ENCODE measurements around the gene SCN3A. TPM values are rescaled to one million over a fixed set of nuclear protein-coding genes. Genes with fewer than 3 reads are reported as not detected.

Gene SCN3A
- total RNA-seq, 1 donor from 2014 or later: 0.17 TPM

DNA sequence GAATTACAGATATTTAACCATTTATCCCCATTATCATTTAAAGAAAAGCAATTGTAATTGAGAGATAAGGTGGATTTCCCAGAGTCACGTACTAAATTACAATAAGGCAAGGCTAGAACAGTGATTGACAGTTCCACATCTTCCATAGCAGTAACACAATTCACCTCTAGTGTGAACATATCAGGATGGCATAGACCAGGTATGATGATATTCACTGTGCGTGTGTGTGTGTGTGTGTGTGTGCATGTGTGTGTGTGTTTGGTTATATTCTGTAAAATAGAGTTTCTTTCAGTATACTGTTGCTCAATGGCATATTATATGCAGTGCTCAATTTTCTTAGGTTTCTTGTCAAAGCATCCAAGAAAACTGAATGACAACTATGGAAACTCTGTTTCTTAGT lies 37.1 kb upstream of the SCN3A start:
- Histone ChIP-seq H3K27me3 (ENCODE audit: control insufficient read depth, insufficient read depth, low read length) (no peaks in the 10 kb centered on the region), H3K36me3 (ENCODE audit: control insufficient read depth, insufficient read depth, low read length) (no peaks in the 10 kb centered on the region), H3K4me3 (ENCODE audit: low read depth, low read length) (no peak overlapping the region)
- DNase-seq (ENCODE audit: low read depth): no peak
- TF ChIP-seq, protein P1, sequence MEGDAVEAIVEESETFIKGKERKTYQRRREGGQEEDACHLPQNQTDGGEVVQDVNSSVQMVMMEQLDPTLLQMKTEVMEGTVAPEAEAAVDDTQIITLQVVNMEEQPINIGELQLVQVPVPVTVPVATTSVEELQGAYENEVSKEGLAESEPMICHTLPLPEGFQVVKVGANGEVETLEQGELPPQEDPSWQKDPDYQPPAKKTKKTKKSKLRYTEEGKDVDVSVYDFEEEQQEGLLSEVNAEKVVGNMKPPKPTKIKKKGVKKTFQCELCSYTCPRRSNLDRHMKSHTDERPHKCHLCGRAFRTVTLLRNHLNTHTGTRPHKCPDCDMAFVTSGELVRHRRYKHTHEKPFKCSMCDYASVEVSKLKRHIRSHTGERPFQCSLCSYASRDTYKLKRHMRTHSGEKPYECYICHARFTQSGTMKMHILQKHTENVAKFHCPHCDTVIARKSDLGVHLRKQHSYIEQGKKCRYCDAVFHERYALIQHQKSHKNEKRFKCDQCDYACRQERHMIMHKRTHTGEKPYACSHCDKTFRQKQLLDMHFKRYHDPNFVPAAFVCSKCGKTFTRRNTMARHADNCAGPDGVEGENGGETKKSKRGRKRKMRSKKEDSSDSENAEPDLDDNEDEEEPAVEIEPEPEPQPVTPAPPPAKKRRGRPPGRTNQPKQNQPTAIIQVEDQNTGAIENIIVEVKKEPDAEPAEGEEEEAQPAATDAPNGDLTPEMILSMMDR (IDR thresholded peaks at IDR 0.05; ENCODE audit: insufficient read depth, low read length, poor library complexity, severe bottlenecking): no peak

DNA sequence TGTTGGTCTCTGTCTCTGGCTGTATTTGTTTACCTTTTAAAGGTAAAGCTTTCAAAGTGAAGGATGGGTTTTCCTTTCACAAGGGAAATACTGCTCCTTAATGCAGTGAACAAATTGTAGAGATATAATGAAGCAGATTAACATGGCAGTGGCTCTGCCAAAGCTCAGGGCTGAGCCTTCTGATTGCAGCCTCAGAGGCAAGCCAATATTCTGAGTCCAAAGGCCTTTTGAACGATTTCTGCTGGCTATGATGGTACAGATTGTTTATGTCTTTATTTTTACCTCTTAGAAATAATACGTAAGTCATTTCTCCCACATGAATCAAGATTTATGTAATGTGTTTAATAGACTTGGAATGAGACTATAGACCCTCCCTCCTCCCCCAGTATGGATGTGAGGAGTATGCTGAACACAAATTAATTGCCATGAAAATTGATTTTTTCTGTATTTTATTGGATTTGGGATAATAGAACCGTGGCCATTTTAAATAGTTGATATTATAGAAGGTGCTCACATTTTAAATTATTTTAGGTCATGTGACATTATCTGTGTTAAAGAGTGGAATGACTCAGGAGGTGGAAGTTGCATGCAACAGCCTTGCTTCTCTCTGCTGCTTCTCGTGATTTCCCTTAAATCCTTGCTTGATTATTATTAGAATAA lies 36.1 kb upstream of the SCN3A start:
- Histone ChIP-seq H3K36me3 (ENCODE audit: control insufficient read depth, insufficient read depth, low read length) (no peaks in the 10 kb centered on the region), H3K4me3 (ENCODE audit: low read depth, low read length) (no peak overlapping the region), H3K27me3 (ENCODE audit: control insufficient read depth, insufficient read depth, low read length) (no peaks in the 10 kb centered on the region)
- DNase-seq (ENCODE audit: low read depth): no peak
- TF ChIP-seq, protein P1 (IDR thresholded peaks at IDR 0.05; ENCODE audit: insufficient read depth, low read length, poor library complexity, severe bottlenecking): no peak

DNA sequence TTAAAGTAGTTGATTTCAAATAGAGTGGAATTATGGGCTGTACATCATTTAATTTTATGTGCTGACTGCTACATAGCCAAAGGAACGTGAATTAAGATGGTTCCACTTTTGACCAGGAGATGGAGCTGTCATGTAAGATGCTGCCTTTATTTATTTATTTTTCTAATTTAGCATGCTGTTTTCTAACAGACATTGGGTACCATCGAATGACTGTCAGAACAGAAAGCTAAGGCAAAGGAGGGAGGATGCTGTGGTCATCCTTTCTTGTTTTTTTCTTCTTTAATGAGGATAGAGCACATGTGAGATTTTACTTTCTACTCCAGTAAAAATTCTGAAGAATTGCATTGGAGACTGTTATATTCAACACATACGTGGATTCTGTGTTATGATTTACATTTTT lies 35.4 kb upstream of the SCN3A start, which contains the start of gene SCN2A:
SCN2A (plus strand) TSS at position 185 of the 400 bp plus-strand sequence. CDS start 56,410 bp downstream, outside the sequence.
- Histone ChIP-seq H3K4me3 (ENCODE audit: low read depth, low read length) (no peak within 1 kb of the TSS), H3K36me3 (ENCODE audit: control insufficient read depth, insufficient read depth, low read length) (no peaks in the 10 kb centered on the region), H3K27me3 (ENCODE audit: control insufficient read depth, insufficient read depth, low read length) (no peaks in the 10 kb centered on the region)
- TF ChIP-seq, protein P1 (IDR thresholded peaks at IDR 0.05; ENCODE audit: insufficient read depth, low read length, poor library complexity, severe bottlenecking): peak; percentile 66
- DNase-seq (ENCODE audit: low read depth): no peak

DNA sequence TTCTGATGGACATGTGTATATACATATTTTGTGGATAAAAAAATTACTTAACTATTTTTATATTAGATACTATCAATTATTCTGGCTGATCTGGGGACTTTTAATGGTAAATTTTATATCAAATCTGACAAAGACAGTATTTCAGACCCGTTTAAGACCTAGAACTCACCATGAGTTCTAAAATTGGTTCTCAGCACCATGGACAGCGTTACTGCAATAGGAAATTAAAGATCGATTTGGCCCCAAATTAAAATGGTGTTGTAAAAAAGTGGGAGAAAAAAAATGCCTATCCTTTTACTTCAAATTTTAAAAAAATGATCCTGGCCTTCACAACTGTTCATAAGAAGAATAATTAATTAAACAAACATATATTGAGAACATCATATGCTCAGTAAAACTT lies 34.4 kb upstream of the SCN3A start:
- Histone ChIP-seq H3K27me3 (ENCODE audit: control insufficient read depth, insufficient read depth, low read length) (no peaks in the 10 kb centered on the region), H3K4me3 (ENCODE audit: low read depth, low read length) (no peak overlapping the region), H3K36me3 (ENCODE audit: control insufficient read depth, insufficient read depth, low read length) (no peaks in the 10 kb centered on the region)
- no peak for DNase-seq (ENCODE audit: low read depth)
- TF ChIP-seq, protein P1 (IDR thresholded peaks at IDR 0.05; ENCODE audit: insufficient read depth, low read length, poor library complexity, severe bottlenecking): no peak

DNA sequence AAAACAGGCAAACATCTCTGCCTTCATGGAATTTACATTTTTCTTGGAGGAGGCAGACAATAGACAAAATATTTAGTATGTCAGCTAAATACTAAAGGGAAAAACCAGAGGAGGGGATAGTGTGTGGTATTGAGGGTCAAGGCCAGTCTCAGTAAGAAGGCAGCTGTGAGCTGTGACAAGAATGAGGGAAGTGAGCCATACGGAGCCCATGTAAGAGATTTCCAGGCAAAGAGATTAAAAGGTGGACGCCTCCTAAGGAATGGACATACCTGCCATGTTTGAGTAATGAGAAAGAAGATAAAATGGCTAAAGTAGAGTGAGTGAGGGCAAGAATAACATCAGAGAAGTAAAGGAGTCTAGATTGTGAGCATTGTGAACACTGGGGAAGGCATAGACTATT lies 33.2 kb upstream of the SCN3A start:
- TF ChIP-seq, protein P1 (IDR thresholded peaks at IDR 0.05; ENCODE audit: insufficient read depth, low read length, poor library complexity, severe bottlenecking): no peak
- DNase-seq (ENCODE audit: low read depth): no peak
- Histone ChIP-seq H3K27me3 (ENCODE audit: control insufficient read depth, insufficient read depth, low read length) (no peaks in the 10 kb centered on the region), H3K4me3 (ENCODE audit: low read depth, low read length) (no peak overlapping the region), H3K36me3 (ENCODE audit: control insufficient read depth, insufficient read depth, low read length) (no peaks in the 10 kb centered on the region)

DNA sequence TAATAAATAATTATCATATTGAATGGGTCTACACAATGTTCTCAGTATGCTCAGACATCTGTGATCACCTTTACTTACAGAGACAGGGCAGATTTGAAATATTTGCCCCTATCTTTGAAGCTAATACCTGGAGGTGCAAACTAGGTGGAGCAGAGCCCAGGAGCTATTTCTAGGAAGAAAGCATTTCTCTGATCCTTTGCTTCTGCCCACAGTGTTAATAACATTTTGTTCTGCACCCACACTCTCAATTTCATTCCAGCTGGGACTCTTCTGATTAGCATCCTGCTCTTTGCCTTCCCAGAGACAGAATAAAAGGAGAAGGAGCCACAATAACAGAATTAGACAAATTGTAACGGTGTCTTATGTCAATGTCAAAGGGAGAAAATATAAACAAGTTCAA lies 23.7 kb upstream of the SCN3A start:
- Histone ChIP-seq H3K4me3 (ENCODE audit: low read depth, low read length) (no peak overlapping the region), H3K27me3 (ENCODE audit: control insufficient read depth, insufficient read depth, low read length) (no peaks in the 10 kb centered on the region), H3K36me3 (ENCODE audit: control insufficient read depth, insufficient read depth, low read length) (no peaks in the 10 kb centered on the region)
- TF ChIP-seq, protein P1 (IDR thresholded peaks at IDR 0.05; ENCODE audit: insufficient read depth, low read length, poor library complexity, severe bottlenecking): no peak
- no peak for DNase-seq (ENCODE audit: low read depth)
